GM10248 (cell line): ENCODE results near the gene GCN1.

ENCODE experiments used
- CTCF ChIA-PET: fragments of 300-600 bp; sonication (Branson Sonifier 250); formaldehyde crosslinking; extraction: SDS; loops from one replicate; lab custom pipeline; 2021; ENCODE audit warnings: antibody characterized with exemption; lab: Yijun Ruan, JAX
- POLR2A ChIA-PET: fragments of 350-650 bp; sonication (Branson Sonifier 250); formaldehyde crosslinking; extraction: SDS; loops from one replicate; lab custom pipeline; 2020; ENCODE audit warnings: antibody characterized with exemption; lab: Yijun Ruan, JAX
- DNase-seq: peaks from one replicate; pipeline ENCODE4 v3.0.0; 2012; ENCODE audit errors: extremely low spot score
- CTCF ChIP-seq: IDR thresholded peaks from 2 replicates; pipeline ENCODE4 v1.5.1; 2012; ENCODE audit warnings: mild to moderate bottlenecking, low read depth; ENCODE audit errors: extremely low read depth, missing control alignments, control extremely low read depth

Gene GCN1

DNA sequence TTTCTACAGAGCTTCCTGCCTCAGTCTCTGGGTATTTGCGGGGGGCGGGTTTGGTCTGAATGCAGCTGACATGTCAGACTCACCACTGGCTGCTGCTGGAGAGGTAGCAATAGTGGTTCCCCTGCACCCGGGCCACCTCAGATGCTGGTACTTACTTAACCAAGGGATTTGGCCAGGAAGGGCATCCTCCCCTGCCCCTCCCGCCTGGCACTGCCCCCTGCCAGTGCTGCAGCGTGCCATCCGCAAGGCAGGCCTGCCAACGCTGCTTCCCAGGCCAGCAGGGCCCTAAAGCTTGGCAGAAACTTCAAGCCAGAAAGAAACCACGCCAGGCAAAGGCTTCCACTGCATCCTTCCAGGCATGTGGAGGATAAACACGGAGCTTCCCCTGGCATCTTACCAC, 100.0 kb downstream of the GCN1 start:
- ChIA-PET CTCF (no interaction called here), POLR2A (no interaction called here)
- no peak for TF ChIP-seq CTCF
- no peak for DNase-seq

GRCh38 chr12:120093592-120094355, 100.7 kb downstream of the GCN1 start:
- ChIA-PET POLR2A (interaction anchor here (1.1 kb wide), 1 partner anchor 107 kb away, joined by 4 read pairs; the partner anchor contains the start of gene RPLP0), CTCF (no interaction called here)
- no peak for TF ChIP-seq CTCF
- no peak for DNase-seq

DNA sequence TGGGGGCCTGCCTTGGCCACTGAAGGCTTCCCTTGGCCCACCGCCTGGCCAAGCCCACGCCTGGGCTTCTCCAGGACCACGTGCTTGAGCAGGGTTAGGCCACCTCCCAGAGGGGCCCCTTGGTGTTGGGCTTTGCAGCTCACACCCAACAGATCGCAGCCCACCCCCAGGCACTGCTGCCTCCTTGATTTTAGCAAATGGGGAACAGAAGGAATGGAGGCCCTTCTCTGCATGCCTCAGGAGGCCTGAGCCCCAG, 101.3 kb downstream of the GCN1 start:
- no peak for DNase-seq
- no peak for TF ChIP-seq CTCF
- ChIA-PET CTCF (no interaction called here), POLR2A (interaction anchor here (1.1 kb wide), 1 partner anchor 108 kb away, joined by 4 read pairs; the partner anchor contains the start of gene RPLP0)

- TF ChIP-seq CTCF, result no peak
- POLR2A ChIA-PET, result interaction anchor here (1.1 kb wide), 1 partner anchor 108 kb away, joined by 4 read pairs; the partner anchor contains the start of gene RPLP0
- CTCF ChIA-PET, result no interaction called here
- no peak for DNase-seq
Measured at GRCh38 chr12:120092551-120093335, 101.8 kb downstream of the GCN1 start.

GRCh38 chr12:120091371-120092090, 103.0 kb downstream of the GCN1 start:
- TF ChIP-seq CTCF, result no peak
- no peak for DNase-seq
- ChIA-PET POLR2A (no interaction called here), CTCF (interaction anchor here (1.6 kb wide), 1 partner anchor 11 kb away, joined by 3 read pairs; no protein-coding TSS in a partner anchor)

DNA sequence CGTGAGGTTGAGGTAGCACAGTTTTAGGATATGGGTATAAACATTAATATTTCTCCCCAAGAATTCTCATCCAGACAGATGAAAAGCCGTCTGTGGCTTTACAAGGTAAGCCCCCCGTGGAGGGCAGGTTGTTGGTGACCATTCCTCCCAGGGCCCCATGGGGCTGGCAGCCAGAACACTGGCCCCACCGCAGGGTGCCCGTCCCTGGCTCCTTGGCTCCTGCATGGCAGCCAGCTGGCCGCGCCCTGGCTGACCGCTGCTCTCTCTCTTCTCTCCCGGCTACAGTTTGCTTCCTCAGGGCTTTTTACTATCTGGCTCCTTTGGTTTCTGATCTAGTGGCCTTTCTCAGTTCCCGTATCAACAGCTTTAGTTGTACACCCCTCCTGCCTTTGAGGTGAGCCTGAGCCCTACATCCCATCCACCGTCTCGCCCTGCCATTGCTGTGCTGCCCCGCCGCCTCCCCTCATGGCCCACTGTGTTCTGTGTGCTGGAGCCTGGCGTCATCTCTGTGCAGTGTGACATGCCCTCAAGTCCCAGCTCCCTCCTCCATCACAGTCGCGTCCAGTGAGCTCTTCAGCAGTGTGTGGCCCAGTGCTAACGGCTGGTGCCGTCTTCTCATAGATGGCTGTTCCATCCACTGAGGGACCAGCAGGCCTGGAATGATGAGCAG, 103.8 kb downstream of the GCN1 start:
- no peak for DNase-seq
- ChIA-PET CTCF (interaction anchor here (1.6 kb wide), 1 partner anchor 12 kb away, joined by 3 read pairs; no protein-coding TSS in a partner anchor), POLR2A (no interaction called here)
- TF ChIP-seq CTCF, result no peak
